A549 (cell line): ENCODE data around the gene DENND10.

Experiments used
- FOXS1 ChIP-seq: fragments of 250-450 bp; sonication (Bioruptor Pico); IDR thresholded peaks from 2 replicates; pipeline ENCODE4 v1.5.0; 2020; ENCODE audit warnings: mild to moderate bottlenecking, moderate library complexity
- POLR2A ChIP-seq: IDR thresholded peaks from 2 replicates; pipeline ENCODE4 v1.6.1; 2012; ENCODE audit warnings: mild to moderate bottlenecking, low read length
- RFX5 ChIP-seq: fragments of 450-650 bp; IDR thresholded peaks from 2 replicates; pipeline ENCODE4 v1.7.1; 2014; ENCODE audit warnings: antibody characterized with exemption, mild to moderate bottlenecking, moderate library complexity
- TF ChIP-seq, protein P1 (sequence below): fragments of >200 bp; sonication (Bioruptor Twin); formaldehyde crosslinking; IDR thresholded peaks from 3 replicates; pipeline ENCODE4 v1.5.1; 2016

DNA sequence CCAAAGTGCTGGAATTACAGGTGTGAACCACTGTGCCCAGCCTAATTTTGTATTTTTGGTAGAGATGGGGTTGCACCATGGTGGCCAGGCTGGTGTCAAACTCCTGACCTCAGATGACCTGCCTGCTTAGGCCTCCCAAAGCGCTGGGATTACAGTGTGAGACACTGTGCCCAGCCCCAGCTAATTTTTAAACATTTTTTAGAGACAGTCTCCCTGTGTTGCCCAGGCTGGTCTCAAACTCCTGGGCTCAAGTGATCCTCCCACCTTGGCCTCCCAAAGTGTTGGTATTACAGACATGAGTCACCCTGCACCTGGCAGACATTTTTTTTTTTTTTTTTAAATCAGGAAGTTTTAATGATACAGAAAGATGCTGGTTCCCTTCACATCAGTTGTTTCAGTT, 15.5 kb downstream of the DENND10 start:
- TF ChIP-seq RFX5, result no peak
- TF ChIP-seq, protein P1, sequence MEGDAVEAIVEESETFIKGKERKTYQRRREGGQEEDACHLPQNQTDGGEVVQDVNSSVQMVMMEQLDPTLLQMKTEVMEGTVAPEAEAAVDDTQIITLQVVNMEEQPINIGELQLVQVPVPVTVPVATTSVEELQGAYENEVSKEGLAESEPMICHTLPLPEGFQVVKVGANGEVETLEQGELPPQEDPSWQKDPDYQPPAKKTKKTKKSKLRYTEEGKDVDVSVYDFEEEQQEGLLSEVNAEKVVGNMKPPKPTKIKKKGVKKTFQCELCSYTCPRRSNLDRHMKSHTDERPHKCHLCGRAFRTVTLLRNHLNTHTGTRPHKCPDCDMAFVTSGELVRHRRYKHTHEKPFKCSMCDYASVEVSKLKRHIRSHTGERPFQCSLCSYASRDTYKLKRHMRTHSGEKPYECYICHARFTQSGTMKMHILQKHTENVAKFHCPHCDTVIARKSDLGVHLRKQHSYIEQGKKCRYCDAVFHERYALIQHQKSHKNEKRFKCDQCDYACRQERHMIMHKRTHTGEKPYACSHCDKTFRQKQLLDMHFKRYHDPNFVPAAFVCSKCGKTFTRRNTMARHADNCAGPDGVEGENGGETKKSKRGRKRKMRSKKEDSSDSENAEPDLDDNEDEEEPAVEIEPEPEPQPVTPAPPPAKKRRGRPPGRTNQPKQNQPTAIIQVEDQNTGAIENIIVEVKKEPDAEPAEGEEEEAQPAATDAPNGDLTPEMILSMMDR, result no peak
- no peak for TF ChIP-seq FOXS1 (CRISPR knock-in tag)
- no peak for TF ChIP-seq POLR2A
